Cardiac fibroblast (primary cell): Measurements from ENCODE around the gene IDH3G.

Experiments
- DNase-seq, 2 donors: peaks; one replicate each; pipeline versions ENCODE4 v3.0.0 to v3.0.0-alpha.2; 2010; ENCODE audit warnings: low read depth in 2 of 2
- H3K4me3 ChIP-seq, 2 donors: replicated peaks in 1 of 2; 1 replicate in 1 of 2; 2 replicates in 1 of 2; pipeline ENCODE4 v1.5.1; 2011; ENCODE audit warnings: low read depth in 2 of 2, low read length in 2 of 2, mild to moderate bottlenecking in 2 of 2, moderate library complexity in 1 of 2
- CTCF ChIP-seq: IDR thresholded peaks from one replicate; pipeline ENCODE4 v1.5.1; 2011; ENCODE audit warnings: low read depth, mild to moderate bottlenecking, low read length, inconsistent platforms

Gene IDH3G

GRCh38 chrX:153800746-153801145 is 6.6 kb upstream of the IDH3G start:
- TF ChIP-seq CTCF = no peak
- no peak for DNase-seq
- no peak overlapping the region for H3K4me3 ChIP-seq

- no peak for TF ChIP-seq CTCF
- H3K4me3 ChIP-seq = no peak overlapping the region
- no peak for DNase-seq
These were observed 6.1 kb upstream of the IDH3G start for GRCh38 chrX:153800177-153800722.

GRCh38 chrX:153799326-153799725 is 5.2 kb upstream of the IDH3G start:
- DNase-seq = no peak
- H3K4me3 ChIP-seq = no peak overlapping the region
- TF ChIP-seq CTCF = no peak

GRCh38 chrX:153797415-153798015 is 3.3 kb upstream of the IDH3G start:
- no peak for DNase-seq
- H3K4me3 ChIP-seq = no peak overlapping the region
- TF ChIP-seq CTCF = no peak

GRCh38 chrX:153794897-153795816 is 982 bp upstream of the IDH3G start:
- no peak for TF ChIP-seq CTCF
- H3K4me3 ChIP-seq = peak overlapping the region; percentile 72 to 78
- peak; percentile 10 to 12 for DNase-seq

GRCh38 chrX:153793291-153793690 is 884 bp downstream of the IDH3G start:
- DNase-seq = peak; percentile 6 to 9
- peak overlapping the region; percentile 71 to 81 for H3K4me3 ChIP-seq
- TF ChIP-seq CTCF = no peak
